A673 (cell line): ENCODE results near the gene TAGAP.

Experiments used
- EZH2 ChIP-seq: fragments of 200-600 bp; sonication (generic); IDR thresholded peaks from 2 replicates; pipeline ENCODE4 v1.6.1; 2017; ENCODE audit warnings: borderline replicate concordance, low read depth, mild to moderate bottlenecking, mixed read lengths, antibody characterized with exemption, low read length; ENCODE audit not compliant: poor library complexity, severe bottlenecking
- TF ChIP-seq, protein P1 (sequence below): fragments of 300-800, 200-600 bp; sonication (generic); conservative IDR thresholded peaks from 2 replicates; pipeline ENCODE4 v1.5.1; 2017; ENCODE audit warnings: low read depth, mild to moderate bottlenecking, antibody characterized with exemption, low read length, moderate library complexity, mixed read lengths

DNA sequence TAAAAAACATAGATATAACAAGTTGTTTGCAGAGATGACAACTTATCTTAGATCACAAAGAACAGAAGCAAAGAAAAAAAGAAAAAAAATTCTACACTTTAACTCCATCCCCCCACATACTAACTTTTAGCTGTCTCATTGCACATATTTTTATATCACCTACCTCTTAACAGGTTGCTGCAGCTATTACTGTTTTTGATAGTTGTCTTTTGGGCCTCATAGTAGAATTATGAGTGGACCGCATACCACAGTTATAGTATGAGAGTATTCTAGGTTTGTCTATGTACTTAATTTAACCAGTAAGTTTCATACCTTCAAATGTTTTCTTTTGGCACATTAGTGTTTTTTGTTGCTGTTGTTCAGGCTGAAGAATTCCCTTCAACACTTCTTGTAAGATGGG is 57.1 kb downstream of the TAGAP start:
- TF ChIP-seq, protein P1, sequence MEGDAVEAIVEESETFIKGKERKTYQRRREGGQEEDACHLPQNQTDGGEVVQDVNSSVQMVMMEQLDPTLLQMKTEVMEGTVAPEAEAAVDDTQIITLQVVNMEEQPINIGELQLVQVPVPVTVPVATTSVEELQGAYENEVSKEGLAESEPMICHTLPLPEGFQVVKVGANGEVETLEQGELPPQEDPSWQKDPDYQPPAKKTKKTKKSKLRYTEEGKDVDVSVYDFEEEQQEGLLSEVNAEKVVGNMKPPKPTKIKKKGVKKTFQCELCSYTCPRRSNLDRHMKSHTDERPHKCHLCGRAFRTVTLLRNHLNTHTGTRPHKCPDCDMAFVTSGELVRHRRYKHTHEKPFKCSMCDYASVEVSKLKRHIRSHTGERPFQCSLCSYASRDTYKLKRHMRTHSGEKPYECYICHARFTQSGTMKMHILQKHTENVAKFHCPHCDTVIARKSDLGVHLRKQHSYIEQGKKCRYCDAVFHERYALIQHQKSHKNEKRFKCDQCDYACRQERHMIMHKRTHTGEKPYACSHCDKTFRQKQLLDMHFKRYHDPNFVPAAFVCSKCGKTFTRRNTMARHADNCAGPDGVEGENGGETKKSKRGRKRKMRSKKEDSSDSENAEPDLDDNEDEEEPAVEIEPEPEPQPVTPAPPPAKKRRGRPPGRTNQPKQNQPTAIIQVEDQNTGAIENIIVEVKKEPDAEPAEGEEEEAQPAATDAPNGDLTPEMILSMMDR = no peak
- TF ChIP-seq EZH2 = no peak
